Bronchial epithelial cell (primary cell): ENCODE results near the gene IFIT1B. TPM values are rescaled to one million over a fixed set of nuclear protein-coding genes. Genes with fewer than 3 reads are reported as not detected.
A peak's percentile ranks its signal among the peaks of the same experiment; 100 is the strongest.
"Not testable (repeated sequence)": the region's sequence is repeated elsewhere in the genome, so short reads cannot be mapped to it uniquely, and the experiment has no call there.

Source experiments
- DNase-seq: peaks from one replicate; pipeline ENCODE4 v3.0.0-alpha.2; 2010; ENCODE audit warnings: low read depth
- FAIRE-seq: peaks from 2 replicates; lab custom pipeline; 2011; peaks lifted over from hg19 to GRCh38; lab: Jason Lieb, UNC
- H3K27me3 ChIP-seq: 2 replicates; pipeline ENCODE4 v1.5.1; 2011; ENCODE audit warnings: low read length; ENCODE audit not compliant: control insufficient read depth, insufficient read depth
- H3K36me3 ChIP-seq: 2 replicates; pipeline ENCODE4 v1.5.1; 2011; ENCODE audit warnings: low read length; ENCODE audit not compliant: control insufficient read depth, insufficient read depth
- H3K4me3 ChIP-seq: 2 replicates; pipeline ENCODE4 v1.5.1; 2011; ENCODE audit warnings: mild to moderate bottlenecking, low read depth, low read length, control low read depth
- CTCF ChIP-seq: IDR thresholded peaks from 2 replicates; pipeline ENCODE4 v1.5.1; 2011; ENCODE audit warnings: mild to moderate bottlenecking, moderate library complexity, low read length, control low read depth, inconsistent platforms; ENCODE audit not compliant: insufficient read depth, severe bottlenecking
- total RNA-seq: library from RNA; depleted of rRNA; stranded (reverse); fragments of >200 nt; gene quantifications from 2 replicates; pipeline ENCODE4 v1.2.1, GENCODE V29; 2014

Gene IFIT1B
- total RNA-seq, 1 donor from 2014 or later, result not detected

GRCh38 chr10:89399956-89400355, 22.1 kb downstream of the IFIT1B start:
- DNase-seq, result no peak
- FAIRE-seq, result no peak
- Histone ChIP-seq H3K36me3 (no peaks in the 10 kb centered on the region), H3K4me3 (no peak overlapping the region), H3K27me3 (no peaks in the 10 kb centered on the region)
- TF ChIP-seq CTCF, result no peak

- FAIRE-seq (no peak), DNase-seq (no peak)
- no peaks in the 10 kb centered on the region for H3K27me3 ChIP-seq
- no peak overlapping the region for H3K4me3 ChIP-seq
- H3K36me3 ChIP-seq, result no peaks in the 10 kb centered on the region
- TF ChIP-seq CTCF, result no peak
Measured at GRCh38 chr10:89403043-89403442, 25.2 kb downstream of the IFIT1B start.

- peak; percentile 7 for FAIRE-seq
Measured at GRCh38 chr10:89404104-89405047, 26.5 kb downstream of the IFIT1B start.

GRCh38 chr10:89406178-89406577, 28.3 kb downstream of the IFIT1B start:
- H3K27me3 ChIP-seq, H3K4me3 ChIP-seq, FAIRE-seq, H3K36me3 ChIP-seq, DNase-seq: not testable (repeated sequence)

More at GRCh38 chr10:89404104-89405047, 26.5 kb downstream of the IFIT1B start:
- Histone ChIP-seq H3K36me3 (no peaks in the 10 kb centered on the region), H3K4me3 (no peak overlapping the region), H3K27me3 (no peaks in the 10 kb centered on the region)
- no peak for TF ChIP-seq CTCF
- DNase-seq, result no peak

GRCh38 chr10:89407792-89408191, 29.9 kb downstream of the IFIT1B start:
- not testable (repeated sequence) for FAIRE-seq, DNase-seq, H3K4me3 ChIP-seq, H3K27me3 ChIP-seq, H3K36me3 ChIP-seq

- DNase-seq, H3K4me3 ChIP-seq, FAIRE-seq, H3K27me3 ChIP-seq, H3K36me3 ChIP-seq: not testable (repeated sequence)
Measured at GRCh38 chr10:89409282-89409681, 31.4 kb downstream of the IFIT1B start.

GRCh38 chr10:89410551-89410950, 32.7 kb downstream of the IFIT1B start:
- not testable (repeated sequence) for H3K4me3 ChIP-seq, DNase-seq, H3K36me3 ChIP-seq, FAIRE-seq, H3K27me3 ChIP-seq

- not testable (repeated sequence) for H3K27me3 ChIP-seq, FAIRE-seq, H3K36me3 ChIP-seq, DNase-seq, H3K4me3 ChIP-seq
Measured at GRCh38 chr10:89411135-89411534, 33.3 kb downstream of the IFIT1B start.

- H3K36me3 ChIP-seq, FAIRE-seq, H3K27me3 ChIP-seq, DNase-seq, H3K4me3 ChIP-seq: not testable (repeated sequence)
Measured at GRCh38 chr10:89412276-89412675, 34.4 kb downstream of the IFIT1B start.
